Neural progenitor cell (in vitro differentiated cells): ENCODE results near the gene SDK1.

Experiments
- CTCF ChIP-seq: fragments of 200-600 bp; sonication (generic); IDR thresholded peaks from 2 replicates; pipeline ENCODE4 v1.5.1; 2017; ENCODE audit warnings: antibody characterized with exemption, mild to moderate bottlenecking
- EZH2 ChIP-seq: fragments of 200-600 bp; sonication (generic); IDR thresholded peaks from 2 replicates; pipeline ENCODE4 v1.6.1; 2017; ENCODE audit warnings: antibody characterized with exemption, mild to moderate bottlenecking, moderate library complexity

GRCh38 chr7:3682028-3682710, 381.1 kb downstream of the SDK1 start:
- TF ChIP-seq CTCF = no peak
- TF ChIP-seq EZH2 = no peak
